Measurements from ENCODE around the gene ARMH4.

ARMH4 gene

DNA sequence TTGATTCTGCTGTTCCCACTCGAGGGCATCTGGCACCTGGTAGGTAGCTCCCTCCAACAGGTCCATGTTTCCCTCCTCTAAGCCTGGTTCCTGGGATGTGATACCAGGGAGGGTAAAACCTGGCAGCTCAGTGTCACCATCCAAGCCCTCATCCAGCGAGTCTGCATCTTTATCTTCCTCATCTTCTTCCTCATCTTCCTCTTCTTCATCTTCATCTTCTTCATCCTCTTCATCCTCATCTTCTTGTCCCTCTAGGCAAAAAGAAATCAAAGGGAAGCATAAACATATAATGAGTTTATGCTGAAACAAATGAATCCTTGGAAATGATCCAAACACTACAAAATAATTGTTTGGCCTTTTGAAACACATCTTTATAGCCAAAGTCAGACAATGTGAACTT, 55.3 kb downstream of the ARMH4 start:
- DNase-seq: no peak

DNA sequence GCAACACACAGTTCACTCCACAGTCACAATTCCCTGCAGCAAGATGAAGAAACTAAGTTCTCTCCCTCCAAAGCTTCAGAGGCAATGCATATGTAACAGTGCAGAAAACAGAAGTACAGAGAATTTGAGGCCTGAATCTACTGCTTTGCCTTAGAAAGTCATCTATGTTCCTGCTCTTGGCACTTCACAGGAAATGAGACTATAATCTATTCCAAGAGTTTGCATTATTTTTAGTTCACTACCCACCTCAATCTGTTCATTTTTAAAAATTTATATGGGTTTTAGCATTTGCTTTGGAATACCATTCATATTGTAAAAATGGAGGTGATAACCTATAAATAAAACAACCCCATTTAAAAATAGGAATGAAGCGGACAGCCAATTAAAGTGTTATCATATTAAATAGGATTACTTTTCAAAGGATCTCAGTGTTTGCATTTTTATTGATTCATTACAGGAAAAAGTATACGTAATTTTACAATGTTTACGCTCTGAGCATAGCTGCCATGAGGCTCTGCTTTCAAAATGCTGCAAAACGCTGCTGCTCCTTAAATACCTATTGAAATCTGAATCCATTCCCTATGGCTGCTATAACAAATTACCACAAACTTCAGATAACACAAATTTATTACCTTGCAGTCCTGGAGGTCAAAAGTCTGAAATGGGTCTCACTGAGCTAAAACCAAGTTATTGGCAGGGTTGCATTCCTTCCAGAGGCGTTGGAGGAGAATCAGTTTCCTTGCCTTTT, 60.0 kb downstream of the ARMH4 start:
- DNase-seq: no peak

DNA sequence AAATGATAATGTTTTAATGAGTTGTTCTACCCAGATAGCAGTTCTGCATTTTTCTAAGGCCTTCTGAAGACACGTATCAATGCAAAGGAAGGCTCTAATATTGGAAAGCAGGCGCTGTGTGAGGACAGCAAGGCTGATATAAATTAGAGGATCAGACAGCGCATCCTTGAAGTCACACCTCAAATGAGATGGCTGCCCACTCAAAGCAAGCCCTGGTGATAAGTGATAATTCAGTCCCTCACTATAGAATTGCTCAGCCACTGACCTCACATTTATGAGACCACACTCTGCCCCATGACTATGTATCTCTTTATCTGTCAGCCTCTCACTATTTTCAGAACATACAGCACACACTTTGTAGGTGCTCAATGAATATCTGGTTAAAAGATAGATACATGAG, 62.4 kb downstream of the ARMH4 start:
- no peak for DNase-seq

DNA sequence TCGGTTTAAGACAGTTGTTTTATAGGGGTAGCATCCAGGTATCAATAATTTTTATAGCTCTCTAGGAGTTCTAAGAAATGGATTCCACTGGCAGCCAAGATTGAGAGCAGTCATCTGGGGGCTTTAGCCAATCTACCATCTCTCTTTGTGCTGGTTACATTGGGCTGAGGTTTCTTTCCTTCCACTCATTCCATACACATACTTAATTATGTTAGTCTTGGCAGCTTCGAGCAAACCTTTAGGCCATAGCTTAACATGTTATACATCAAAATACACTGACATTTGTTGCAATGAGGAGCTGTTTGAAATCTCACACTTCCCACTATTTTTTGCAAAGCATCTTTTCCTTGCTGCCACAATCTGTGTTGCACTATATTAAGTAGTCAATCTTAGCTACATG, 63.1 kb downstream of the ARMH4 start:
- DNase-seq: no peak

DNA sequence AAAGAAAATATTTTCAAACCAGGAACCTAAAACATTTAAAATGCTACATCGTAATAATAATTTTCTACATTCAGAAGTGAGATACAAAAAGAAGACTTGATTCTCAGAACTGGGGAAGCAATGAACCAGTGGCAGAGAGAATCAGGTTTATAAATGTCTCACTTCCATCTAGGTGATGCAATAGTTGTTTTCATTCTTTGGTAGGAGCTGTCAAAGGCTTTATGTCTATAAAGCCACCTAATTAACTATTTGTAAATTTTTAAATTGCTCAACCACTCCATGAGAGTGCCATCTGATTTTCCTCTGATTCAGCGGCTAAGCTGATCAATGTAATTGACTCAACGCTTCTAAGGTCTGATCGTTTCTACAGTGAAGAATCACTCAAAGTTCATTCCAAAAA, 66.1 kb downstream of the ARMH4 start:
- no peak for DNase-seq

DNA sequence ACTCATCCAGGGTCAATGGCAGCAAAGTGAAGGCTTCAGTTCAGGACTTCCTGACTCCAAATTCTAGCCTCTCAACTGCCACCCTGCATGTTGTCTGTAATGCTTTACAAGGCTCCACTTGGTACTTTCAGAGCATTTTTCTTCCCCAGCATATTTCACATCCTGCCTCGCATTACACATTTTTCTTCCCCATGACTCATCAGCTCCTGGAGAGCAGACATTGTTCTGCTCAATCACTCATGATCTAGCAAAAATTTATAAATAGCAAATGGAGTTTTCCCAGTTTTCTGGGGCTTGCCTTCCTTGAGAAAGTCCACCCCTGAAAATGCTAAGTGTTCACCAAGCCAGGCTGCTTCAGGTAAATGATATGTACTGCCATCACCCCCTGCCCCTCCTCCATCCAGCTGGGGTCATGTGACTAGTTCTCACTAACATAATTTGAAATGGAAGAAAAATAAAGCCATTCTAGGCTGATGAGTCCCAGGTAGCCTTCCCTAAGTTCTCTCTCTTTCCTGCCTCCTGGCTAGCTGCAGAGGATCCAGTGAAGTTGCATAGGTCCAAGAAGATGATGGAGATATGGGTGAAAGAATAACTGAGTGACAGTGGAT, 69.4 kb downstream of the ARMH4 start:
- DNase-seq: no peak

DNA sequence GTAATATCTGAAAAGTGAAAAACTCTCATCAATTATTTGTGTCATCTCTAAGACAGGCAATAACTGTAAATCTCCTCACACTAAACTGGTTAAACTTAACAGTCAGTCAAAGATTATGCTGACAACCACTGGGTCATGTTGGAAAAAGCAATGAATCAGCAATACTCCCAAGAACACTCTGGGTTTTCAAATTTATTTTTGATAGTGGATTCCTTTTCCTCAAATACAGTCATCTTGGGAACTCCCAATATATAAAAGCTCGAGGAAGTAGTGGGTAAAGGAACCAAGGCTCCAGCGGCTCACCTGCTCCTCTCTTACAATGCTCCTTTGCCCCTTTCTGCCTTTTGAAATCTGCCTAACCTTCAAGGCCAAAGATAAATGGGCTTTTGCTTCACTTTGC, 70.0 kb downstream of the ARMH4 start:
- no peak for DNase-seq

DNA sequence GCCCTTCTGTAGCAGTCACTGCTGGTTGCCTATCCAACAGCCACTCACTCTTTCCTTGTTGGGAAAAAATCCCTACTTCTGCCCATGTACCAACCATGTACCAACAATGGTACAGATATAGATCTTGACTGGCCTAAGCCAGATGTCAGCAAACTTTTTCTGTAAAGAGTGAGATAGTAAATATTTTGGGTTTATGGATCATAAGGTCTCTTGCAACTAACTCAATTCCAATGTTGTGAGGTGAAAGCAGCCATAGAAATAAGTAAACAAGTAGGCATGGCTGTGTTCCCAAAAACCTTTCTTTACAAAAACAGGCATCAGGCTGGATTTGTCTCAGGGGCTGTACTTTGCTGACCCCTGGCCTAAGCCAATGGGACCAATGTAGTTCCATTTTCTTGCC, 73.5 kb downstream of the ARMH4 start:
- no peak for DNase-seq

DNA sequence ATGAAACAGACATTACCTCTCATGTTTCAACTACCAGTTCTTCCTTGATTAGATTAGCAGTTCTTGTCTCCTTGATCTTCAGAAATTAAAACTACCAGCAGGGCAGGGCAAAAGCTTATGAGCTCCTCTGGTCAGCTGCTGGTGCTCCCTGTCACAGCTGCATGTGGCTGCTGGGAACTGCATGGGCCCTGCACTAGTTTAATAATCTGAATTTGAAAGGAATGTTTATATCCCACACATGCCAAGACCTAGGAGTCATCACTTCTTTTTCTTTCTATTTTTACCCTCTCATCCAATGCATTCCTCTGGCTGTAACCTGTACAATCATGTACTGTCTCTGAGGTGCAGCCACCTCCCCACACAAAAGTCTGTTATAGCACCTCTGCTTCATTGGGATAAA, 73.9 kb downstream of the ARMH4 start:
- DNase-seq: no peak

DNA sequence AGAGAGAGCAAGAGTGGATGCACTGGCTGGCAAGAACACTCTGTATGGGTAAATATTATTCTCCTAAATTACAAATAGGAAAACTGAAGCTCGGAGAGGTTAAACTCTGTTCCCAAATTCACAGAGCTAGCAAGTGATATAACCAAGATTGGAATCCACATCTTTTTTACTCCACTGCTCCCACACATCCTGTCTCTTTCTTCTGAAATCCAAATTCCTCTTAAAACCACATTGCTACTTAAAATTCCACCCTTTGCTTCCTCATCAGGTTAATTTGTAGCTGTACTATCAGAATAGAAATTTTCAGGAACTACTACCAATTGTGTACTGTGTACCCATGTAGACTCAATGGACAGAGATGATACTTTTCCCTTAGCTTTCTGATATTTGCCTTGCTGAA, 74.4 kb downstream of the ARMH4 start:
- DNase-seq: no peak

DNA sequence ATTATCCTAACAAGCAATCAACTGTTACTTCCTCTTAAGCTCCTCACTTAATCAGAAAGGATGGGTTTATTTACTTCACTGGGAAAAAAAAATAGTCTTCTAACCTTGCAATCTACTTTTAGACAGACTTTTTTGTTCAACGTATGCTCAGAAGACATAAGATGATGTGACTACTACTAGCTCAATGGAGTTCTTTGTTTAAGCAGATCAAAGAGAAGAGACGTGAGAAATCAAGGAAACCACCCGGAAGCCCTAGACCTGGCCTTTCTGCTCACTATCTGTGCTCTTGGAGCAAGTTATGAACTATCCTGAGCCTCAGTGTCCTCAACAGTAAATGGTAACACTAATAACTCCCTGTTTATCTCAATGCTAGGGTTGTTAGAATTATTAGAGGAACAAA, 78.5 kb downstream of the ARMH4 start:
- no peak for DNase-seq

DNA sequence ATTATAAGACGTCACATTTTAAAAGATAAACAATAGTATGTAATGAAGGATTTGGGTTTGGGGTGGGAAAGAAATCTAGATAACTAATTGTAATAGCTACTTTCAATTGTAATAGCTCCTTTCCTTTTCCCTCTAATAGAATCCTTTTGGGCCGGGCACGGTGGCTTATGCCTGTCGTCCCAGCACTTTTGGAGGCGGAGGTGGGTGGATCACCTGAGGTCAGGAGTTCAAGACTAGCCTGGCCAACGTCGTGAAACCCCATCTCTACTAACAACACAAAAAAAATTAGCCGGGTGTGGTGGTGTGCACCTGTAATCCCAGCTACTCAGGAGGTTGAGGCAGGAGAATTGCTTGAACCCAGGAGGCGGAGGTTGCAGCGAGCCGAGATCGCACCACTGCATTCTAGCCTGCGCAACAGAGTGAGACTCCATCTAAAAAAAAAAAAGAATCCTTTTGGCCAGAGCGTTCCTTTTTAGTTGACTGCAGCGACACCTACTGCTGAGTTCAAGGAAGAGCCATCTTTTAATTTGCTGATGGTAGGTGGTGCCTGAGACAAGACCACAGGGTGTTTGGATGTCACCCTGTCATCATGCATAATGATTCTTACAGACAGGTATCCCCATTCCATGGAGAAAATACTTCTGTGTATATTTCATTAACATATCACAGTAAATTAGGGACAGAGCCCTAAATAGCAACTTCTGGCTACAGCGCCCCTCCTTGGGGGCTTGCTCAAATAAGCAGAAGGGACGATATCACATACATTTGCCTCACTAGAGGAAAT, 79.5 kb downstream of the ARMH4 start:
- peak; percentile 3 to 48 for DNase-seq

DNA sequence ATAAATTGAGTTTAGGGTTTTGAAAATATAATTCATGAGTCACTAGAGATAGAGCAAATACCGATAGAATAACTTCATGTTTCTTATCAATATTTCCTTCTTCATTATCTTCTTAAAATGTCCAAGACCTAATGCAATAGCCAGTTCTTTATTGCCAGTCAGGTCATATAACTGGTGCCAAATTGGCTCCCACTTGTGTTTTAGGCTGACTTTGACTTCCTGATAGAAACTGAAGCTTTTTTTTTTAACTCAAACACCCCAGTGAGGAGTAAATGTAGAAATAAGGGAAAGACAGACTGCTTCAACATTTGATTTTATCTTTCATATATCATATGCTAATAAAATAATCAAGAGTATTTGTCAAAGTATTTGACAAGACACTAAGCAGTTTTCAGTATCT, 80.7 kb downstream of the ARMH4 start:
- no peak for DNase-seq

DNA sequence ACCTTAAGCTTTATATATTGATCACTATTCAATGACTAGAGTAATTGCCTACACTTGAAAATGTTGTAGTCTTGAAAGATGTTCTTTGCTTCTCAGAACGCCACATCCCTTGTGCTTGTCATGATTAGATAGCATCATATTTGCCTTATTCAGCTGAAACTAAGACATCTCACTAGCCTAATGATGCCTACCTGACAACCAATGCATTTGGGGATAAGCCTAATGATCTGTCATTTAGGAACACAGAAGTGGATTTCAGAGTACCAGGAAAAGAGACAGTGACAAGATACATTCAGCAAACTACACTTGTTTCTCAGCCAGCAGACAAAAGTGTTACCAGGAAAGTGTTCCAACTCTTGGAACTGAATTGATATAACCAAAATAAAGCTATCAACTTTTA, 83.7 kb downstream of the ARMH4 start:
- DNase-seq: no peak

DNA sequence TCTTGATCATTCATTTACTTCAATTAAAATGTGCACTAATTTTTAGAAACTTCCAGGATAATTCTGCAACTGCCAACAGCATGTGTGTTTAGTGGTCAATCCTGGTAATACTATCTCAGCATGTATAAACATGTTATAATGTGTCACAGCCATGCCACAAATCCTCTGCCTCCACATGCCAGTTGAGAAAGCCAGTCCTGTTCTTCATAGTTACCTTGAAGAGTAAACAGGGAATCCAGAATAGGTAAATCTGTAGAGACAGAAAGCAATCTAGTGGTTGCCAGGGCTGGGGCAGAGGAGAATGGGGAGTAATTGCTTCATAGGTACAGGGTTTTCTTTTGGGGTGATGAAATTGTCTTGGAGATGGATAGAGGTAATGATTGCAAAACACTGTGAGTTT, 85.9 kb downstream of the ARMH4 start:
- DNase-seq: no peak

DNA sequence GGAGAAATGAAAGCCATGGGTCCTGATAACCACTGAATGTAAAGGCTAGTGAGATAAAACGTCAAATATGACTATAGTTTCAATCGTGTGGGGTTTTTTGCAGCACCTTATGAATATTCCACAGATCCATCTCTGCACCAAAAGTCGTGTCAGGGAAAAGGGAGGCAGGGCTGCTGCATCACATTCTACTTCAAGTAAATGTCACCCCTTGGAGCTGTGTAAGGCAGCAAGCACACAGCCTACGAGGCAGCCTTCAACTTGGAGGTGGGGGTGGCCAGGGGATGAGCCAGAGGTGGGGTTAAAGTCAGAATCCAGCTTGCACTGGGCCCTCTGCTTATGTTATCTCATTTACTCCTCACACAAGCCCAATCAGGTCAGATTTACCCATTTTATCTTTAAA, 90.4 kb downstream of the ARMH4 start:
- DNase-seq: no peak

DNA sequence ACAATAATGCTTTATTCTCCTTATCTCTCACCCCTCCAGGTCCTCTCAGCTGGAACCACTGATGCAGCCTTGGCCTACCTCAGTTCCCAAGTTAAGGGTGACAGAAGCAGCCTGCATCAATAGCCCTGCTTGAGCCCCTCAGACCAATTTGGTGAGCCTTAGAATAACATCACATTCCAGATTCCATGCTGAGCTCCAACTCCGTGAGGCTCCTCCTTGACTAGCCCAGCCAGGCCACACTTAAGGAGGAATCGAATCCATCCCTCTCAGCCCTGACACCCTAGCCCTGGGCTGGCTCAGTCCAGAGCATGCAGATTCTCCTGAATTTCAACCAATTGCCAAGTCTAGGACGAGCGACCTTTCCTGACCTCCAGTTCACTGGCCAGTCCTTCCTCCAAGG, 91.1 kb downstream of the ARMH4 start:
- no peak for DNase-seq

DNA sequence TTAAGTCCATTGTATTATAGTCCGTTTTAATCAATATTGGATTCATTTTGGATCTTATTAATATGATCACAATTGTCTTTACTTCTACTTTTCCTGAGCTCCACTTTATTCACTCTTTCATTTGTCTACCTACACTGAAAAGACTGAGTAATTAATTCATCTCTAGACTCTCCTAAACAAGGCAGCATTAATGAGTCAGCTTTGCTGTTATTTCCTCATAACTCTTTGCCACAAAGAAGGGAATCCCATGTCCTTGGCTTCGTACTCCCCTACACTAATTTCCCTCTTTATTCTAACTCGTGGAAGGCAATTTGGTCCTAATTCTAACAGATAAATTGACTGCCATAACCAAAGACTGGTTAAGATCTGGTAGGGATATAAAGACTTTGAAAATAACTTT, 91.9 kb downstream of the ARMH4 start:
- no peak for DNase-seq

DNA sequence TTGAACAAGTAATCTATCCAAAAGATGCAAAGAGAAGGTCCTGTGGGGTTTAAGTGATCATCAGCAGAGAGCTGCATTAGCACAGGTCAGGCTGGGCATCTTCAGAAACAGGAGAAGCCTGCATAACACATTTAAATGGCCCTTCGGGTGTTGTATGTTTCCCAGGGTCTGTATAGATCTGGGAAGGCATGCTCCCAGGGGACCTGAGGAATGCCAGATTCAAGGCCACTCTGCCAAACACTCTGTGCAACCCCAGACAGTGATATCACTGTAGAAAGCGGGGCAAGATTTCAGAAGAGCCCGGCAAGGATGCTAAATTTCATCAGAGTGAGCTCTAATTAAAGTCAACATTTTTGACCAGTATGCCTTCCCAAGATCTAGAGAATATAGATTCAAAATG, 92.9 kb downstream of the ARMH4 start:
- no peak for DNase-seq

DNA sequence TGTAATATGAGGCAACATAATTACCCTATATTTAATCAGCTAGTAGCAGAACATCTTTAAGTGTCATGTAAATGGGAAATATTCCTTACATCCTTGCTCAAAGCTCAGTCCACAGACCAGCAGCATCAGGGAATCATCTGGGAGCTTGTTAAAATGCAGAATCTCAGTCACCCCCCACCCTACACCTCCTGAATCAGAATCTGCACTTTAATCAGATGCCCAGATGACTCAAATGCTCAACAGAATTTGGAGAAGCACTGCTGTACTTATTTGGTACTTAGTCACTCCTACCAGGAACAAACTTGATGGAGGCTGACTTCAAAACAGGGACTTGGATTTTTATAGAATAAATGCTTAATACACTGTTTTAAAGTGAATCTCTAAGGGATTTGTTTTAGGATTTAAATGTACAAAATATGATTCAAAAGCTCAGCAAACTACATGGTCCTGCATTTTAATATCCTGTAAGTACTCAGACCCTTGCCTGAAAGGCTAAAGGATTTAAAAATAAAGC, 96.5 kb downstream of the ARMH4 start:
- no peak for DNase-seq

DNA sequence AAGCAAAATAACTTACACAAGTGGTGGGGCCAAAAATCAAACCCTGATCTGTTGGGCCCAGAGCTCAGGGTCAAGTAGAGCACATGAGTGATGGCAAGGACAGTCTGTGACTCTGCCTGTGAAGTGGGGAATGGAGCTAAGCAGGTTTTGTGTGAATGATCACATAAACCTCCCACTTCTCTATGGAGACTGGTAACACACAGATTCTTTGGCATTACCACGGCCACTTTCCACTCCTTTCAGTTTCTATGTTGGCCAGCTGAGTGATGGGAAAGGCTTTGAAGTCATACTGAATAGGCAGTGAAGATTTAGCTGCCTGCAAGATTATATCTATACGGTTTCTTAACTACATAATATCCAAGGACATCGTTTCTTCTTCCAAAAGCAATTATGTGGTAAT, 97.9 kb downstream of the ARMH4 start:
- no peak for DNase-seq

DNA sequence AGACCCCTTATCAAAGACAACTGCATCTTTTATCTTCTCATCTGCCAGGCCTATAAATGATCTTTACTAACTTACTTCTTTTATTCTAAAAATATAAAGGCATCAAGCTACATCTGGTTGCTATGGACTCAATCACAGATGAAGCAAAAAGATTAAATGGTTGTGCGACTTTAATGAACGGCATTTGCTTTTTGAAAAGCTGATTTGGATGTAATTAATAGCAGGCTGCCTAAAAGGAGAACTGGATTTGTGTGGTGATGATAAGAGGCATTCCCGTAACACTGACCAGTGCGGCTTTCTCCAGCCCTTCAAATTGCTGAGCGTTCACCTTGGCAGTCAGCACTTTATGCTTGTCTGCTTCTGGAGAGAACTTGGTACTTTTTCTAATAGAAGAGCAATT, 103.8 kb downstream of the ARMH4 start:
- DNase-seq: no peak

DNA sequence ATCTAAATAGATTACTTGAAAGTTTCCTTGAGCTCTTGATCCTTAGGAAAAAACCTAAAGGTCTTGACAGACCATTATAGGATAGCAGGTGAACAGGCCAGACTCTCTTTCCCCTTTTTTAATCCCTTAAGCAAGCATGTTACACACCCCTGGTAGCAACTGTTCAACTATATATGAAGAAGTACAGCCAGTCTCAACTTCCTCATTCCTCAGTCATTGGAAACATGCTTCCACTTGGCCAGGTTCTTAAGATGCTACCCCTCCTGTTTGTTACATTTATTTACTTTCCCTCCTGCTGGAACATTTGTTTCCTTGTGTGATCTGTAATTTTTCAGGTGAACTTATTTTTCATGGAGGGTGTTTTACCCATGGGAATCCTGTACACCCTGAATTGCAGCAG, 124.1 kb downstream of the ARMH4 start:
- no peak for DNase-seq

DNA sequence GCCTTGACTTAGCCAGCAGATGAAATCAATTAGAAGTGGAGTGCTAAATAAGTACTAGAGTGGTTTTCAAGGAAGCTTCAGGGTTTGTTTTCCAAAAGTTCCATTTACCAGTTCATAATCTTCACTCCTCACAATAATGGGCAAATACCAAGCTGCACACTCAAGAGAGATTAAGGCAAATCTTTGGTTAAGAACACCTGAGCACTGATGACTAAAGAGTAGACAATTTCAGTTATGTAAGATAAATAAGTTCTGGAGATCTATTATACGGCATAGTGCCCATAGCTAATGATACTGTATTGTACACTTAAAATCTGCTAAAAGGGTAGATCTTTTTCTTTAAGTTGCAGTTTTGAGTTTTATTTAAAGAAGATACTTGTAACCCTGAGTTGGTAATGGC, 125.0 kb downstream of the ARMH4 start:
- no peak for DNase-seq

Measured in CD4-positive, alpha-beta T cell treated with Interferon alpha-2 for 1 hour (primary cell).